ENCODE measurements around the gene DSC1. TPM values are rescaled to one million over a fixed set of nuclear protein-coding genes. Genes with fewer than 3 reads are reported as not detected.

Gene DSC1
- total and polyA plus RNA-seq, 2 experiments from 2014 or later: not detected

DNA sequence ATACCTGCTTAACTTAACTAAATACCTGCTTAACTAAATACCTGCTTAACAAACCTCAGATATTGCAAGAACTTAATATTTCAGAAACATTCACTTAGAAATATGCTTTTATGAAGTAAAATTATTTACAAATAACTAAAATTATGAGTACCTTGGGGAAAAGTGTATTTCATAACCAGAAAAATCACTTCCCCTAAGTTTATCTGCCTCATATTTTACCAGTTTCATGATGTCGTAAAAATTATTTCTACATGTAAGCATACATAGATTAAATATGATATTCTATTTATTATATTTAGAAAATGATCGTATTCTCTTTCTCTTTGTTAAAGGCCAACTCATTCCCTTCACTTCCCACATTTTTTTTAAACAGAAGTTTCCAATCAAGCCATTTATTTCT lies 41.5 kb upstream of the DSC1 start:
- no peaks in the 10 kb centered on the region for H3K27me3 ChIP-seq (ENCODE audit: insufficient read depth)
- no peaks in the 10 kb centered on the region for H3F3A ChIP-seq (replicated peaks; ENCODE audit: low read depth)
- DNase-seq (ENCODE audit: low spot score) (no peak), ATAC-seq (no peak)
- H3K79me2 ChIP-seq (replicated peaks; ENCODE audit: insufficient read depth): no peaks in the 10 kb centered on the region
- H3K36me3 ChIP-seq (ENCODE audit: insufficient read depth): no peaks in the 10 kb centered on the region
- Mint-ChIP-seq H3K4me3 (no peak overlapping the region), H3K27ac (no peak overlapping the region), H3K4me1 (peaks cover 21% of the 10 kb centered on the region), H3K36me3 (ENCODE audit: low read depth) (no peaks in the 10 kb centered on the region), H3K27me3 (ENCODE audit: insufficient read depth, low read depth, poor library complexity) (no peaks in the 10 kb centered on the region), H3K9me3 (no peaks in the 10 kb centered on the region)
- no peaks in the 10 kb centered on the region for H3K9me2 ChIP-seq (ENCODE audit: insufficient read depth)
- no peak overlapping the region; the same call in 1 of the 2 replicates for H2AFZ ChIP-seq
- TF ChIP-seq CREB1 (CRISPR knock-in tag; IDR thresholded peaks at IDR 0.05; ENCODE audit: low read depth) (no peak), EZH2 (IDR thresholded peaks at IDR 0.05; ENCODE audit: low read depth, unreplicated experiment) (no peak), EZH2phosphoT487 (IDR thresholded peaks at IDR 0.05; ENCODE audit: unreplicated experiment) (no peak), JUNB (IDR thresholded peaks at IDR 0.05; ENCODE audit: unreplicated experiment) (no peak), NANOG (IDR thresholded peaks at IDR 0.05; ENCODE audit: borderline replicate concordance) (no peak), POLR2AphosphoS5 (IDR thresholded peaks at IDR 0.05; ENCODE audit: low read depth) (no peak), ZNF114 (CRISPR knock-in tag; IDR thresholded peaks at IDR 0.05) (no peak), STAT1 (IDR thresholded peaks at IDR 0.05; ENCODE audit: unreplicated experiment) (no peak), ZNF331 (CRISPR knock-in tag; IDR thresholded peaks at IDR 0.05; ENCODE audit: low read depth) (no peak)
- TF ChIP-seq, protein P1, sequence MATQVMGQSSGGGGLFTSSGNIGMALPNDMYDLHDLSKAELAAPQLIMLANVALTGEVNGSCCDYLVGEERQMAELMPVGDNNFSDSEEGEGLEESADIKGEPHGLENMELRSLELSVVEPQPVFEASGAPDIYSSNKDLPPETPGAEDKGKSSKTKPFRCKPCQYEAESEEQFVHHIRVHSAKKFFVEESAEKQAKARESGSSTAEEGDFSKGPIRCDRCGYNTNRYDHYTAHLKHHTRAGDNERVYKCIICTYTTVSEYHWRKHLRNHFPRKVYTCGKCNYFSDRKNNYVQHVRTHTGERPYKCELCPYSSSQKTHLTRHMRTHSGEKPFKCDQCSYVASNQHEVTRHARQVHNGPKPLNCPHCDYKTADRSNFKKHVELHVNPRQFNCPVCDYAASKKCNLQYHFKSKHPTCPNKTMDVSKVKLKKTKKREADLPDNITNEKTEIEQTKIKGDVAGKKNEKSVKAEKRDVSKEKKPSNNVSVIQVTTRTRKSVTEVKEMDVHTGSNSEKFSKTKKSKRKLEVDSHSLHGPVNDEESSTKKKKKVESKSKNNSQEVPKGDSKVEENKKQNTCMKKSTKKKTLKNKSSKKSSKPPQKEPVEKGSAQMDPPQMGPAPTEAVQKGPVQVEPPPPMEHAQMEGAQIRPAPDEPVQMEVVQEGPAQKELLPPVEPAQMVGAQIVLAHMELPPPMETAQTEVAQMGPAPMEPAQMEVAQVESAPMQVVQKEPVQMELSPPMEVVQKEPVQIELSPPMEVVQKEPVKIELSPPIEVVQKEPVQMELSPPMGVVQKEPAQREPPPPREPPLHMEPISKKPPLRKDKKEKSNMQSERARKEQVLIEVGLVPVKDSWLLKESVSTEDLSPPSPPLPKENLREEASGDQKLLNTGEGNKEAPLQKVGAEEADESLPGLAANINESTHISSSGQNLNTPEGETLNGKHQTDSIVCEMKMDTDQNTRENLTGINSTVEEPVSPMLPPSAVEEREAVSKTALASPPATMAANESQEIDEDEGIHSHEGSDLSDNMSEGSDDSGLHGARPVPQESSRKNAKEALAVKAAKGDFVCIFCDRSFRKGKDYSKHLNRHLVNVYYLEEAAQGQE (IDR thresholded peaks at IDR 0.05; ENCODE audit: unreplicated experiment): no peak
- TF ChIP-seq, protein P2, sequence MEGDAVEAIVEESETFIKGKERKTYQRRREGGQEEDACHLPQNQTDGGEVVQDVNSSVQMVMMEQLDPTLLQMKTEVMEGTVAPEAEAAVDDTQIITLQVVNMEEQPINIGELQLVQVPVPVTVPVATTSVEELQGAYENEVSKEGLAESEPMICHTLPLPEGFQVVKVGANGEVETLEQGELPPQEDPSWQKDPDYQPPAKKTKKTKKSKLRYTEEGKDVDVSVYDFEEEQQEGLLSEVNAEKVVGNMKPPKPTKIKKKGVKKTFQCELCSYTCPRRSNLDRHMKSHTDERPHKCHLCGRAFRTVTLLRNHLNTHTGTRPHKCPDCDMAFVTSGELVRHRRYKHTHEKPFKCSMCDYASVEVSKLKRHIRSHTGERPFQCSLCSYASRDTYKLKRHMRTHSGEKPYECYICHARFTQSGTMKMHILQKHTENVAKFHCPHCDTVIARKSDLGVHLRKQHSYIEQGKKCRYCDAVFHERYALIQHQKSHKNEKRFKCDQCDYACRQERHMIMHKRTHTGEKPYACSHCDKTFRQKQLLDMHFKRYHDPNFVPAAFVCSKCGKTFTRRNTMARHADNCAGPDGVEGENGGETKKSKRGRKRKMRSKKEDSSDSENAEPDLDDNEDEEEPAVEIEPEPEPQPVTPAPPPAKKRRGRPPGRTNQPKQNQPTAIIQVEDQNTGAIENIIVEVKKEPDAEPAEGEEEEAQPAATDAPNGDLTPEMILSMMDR (conservative IDR thresholded peaks at IDR 0.05; ENCODE audit: low read depth in 2 of 2): no peak
- TF ChIP-seq, protein P3, sequence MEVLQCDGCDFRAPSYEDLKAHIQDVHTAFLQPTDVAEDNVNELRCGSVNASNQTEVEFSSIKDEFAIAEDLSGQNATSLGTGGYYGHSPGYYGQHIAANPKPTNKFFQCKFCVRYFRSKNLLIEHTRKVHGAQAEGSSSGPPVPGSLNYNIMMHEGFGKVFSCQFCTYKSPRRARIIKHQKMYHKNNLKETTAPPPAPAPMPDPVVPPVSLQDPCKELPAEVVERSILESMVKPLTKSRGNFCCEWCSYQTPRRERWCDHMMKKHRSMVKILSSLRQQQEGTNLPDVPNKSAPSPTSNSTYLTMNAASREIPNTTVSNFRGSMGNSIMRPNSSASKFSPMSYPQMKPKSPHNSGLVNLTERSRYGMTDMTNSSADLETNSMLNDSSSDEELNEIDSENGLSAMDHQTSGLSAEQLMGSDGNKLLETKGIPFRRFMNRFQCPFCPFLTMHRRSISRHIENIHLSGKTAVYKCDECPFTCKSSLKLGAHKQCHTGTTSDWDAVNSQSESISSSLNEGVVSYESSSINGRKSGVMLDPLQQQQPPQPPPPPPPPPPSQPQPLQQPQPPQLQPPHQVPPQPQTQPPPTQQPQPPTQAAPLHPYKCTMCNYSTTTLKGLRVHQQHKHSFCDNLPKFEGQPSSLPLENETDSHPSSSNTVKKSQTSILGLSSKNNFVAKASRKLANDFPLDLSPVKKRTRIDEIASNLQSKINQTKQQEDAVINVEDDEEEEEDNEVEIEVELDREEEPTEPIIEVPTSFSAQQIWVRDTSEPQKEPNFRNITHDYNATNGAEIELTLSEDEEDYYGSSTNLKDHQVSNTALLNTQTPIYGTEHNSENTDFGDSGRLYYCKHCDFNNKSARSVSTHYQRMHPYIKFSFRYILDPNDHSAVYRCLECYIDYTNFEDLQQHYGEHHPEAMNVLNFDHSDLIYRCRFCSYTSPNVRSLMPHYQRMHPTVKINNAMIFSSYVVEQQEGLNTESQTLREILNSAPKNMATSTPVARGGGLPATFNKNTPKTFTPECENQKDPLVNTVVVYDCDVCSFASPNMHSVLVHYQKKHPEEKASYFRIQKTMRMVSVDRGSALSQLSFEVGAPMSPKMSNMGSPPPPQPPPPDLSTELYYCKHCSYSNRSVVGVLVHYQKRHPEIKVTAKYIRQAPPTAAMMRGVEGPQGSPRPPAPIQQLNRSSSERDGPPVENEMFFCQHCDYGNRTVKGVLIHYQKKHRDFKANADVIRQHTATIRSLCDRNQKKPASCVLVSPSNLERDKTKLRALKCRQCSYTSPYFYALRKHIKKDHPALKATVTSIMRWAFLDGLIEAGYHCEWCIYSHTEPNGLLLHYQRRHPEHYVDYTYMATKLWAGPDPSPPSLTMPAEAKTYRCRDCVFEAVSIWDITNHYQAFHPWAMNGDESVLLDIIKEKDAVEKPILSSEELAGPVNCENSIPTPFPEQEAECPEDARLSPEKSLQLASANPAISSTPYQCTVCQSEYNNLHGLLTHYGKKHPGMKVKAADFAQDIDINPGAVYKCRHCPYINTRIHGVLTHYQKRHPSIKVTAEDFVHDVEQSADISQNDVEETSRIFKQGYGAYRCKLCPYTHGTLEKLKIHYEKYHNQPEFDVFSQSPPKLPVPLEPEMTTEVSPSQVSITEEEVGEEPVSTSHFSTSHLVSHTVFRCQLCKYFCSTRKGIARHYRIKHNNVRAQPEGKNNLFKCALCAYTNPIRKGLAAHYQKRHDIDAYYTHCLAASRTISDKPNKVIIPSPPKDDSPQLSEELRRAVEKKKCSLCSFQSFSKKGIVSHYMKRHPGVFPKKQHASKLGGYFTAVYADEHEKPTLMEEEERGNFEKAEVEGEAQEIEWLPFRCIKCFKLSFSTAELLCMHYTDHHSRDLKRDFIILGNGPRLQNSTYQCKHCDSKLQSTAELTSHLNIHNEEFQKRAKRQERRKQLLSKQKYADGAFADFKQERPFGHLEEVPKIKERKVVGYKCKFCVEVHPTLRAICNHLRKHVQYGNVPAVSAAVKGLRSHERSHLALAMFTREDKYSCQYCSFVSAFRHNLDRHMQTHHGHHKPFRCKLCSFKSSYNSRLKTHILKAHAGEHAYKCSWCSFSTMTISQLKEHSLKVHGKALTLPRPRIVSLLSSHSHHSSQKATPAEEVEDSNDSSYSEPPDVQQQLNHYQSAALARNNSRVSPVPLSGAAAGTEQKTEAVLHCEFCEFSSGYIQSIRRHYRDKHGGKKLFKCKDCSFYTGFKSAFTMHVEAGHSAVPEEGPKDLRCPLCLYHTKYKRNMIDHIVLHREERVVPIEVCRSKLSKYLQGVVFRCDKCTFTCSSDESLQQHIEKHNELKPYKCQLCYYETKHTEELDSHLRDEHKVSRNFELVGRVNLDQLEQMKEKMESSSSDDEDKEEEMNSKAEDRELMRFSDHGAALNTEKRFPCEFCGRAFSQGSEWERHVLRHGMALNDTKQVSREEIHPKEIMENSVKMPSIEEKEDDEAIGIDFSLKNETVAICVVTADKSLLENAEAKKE (CRISPR knock-in tag; IDR thresholded peaks at IDR 0.05): no peak
- TF ChIP-seq, protein P4, sequence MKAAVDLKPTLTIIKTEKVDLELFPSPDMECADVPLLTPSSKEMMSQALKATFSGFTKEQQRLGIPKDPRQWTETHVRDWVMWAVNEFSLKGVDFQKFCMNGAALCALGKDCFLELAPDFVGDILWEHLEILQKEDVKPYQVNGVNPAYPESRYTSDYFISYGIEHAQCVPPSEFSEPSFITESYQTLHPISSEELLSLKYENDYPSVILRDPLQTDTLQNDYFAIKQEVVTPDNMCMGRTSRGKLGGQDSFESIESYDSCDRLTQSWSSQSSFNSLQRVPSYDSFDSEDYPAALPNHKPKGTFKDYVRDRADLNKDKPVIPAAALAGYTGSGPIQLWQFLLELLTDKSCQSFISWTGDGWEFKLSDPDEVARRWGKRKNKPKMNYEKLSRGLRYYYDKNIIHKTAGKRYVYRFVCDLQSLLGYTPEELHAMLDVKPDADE (IDR thresholded peaks at IDR 0.05): no peak
- no peak overlapping the region for H3K4me2 ChIP-seq
- H3K4me1 ChIP-seq (ENCODE audit: insufficient read depth): peaks cover 35% of the 10 kb centered on the region
- H3K27ac ChIP-seq (ENCODE audit: low read depth): no peak overlapping the region
- no peaks in the 10 kb centered on the region for H4K20me1 ChIP-seq (replicated peaks; ENCODE audit: insufficient read depth)
- H3K4me3 ChIP-seq: no peak overlapping the region
